Astrocyte (in vitro differentiated cells and primary cell): ENCODE data around the gene HOXB1. TPM values are rescaled to one million over a fixed set of nuclear protein-coding genes. Genes with fewer than 3 reads are reported as not detected.
A peak's percentile ranks its signal among the peaks of the same experiment; 100 is the strongest.

Source experiments
- DNase-seq: peaks from one replicate; pipeline ENCODE4 v3.0.0-alpha.2; 2010; ENCODE audit warnings: low read depth
- FAIRE-seq: peaks from 2 replicates; lab custom pipeline; 2011; peaks lifted over from hg19 to GRCh38; lab: Jason Lieb, UNC
- H2AFZ ChIP-seq: 2 replicates; pipeline ENCODE4 v1.6.0; 2012; ENCODE audit warnings: low read depth, low read length, inconsistent platforms
- H3K27ac ChIP-seq: 2 replicates; pipeline ENCODE4 v1.5.1; 2011; ENCODE audit warnings: low read depth, low read length, inconsistent platforms
- H3K27me3 ChIP-seq: 2 replicates; pipeline ENCODE4 v1.6.0; 2011; ENCODE audit warnings: low read length, inconsistent platforms; ENCODE audit not compliant: insufficient read depth
- H3K36me3 ChIP-seq: 2 replicates; pipeline ENCODE4 v1.5.1; 2011; ENCODE audit warnings: low read length, inconsistent platforms; ENCODE audit not compliant: insufficient read depth
- H3K4me1 ChIP-seq: 2 replicates; pipeline ENCODE4 v1.5.1; 2011; ENCODE audit warnings: low read length, inconsistent platforms; ENCODE audit not compliant: insufficient read depth
- H3K4me2 ChIP-seq: 2 replicates; pipeline ENCODE4 v1.6.0; 2012; ENCODE audit warnings: low read length, inconsistent platforms
- H3K4me3 ChIP-seq: 2 replicates; pipeline ENCODE4 v1.5.1; 2011; ENCODE audit warnings: low read depth, mild to moderate bottlenecking, low read length, inconsistent platforms; ENCODE audit not compliant: insufficient read depth
- H3K79me2 ChIP-seq: 2 replicates; pipeline ENCODE4 v1.6.0; 2012; ENCODE audit warnings: mild to moderate bottlenecking, low read length, inconsistent platforms; ENCODE audit not compliant: insufficient read depth
- H3K9ac ChIP-seq: 2 replicates; pipeline ENCODE4 v1.6.0; 2012; ENCODE audit warnings: mild to moderate bottlenecking, low read length, inconsistent platforms
- H3K9me3 ChIP-seq: 2 replicates; pipeline ENCODE4 v1.5.1; 2012; ENCODE audit warnings: low read depth, mild to moderate bottlenecking, low read length, inconsistent platforms; ENCODE audit not compliant: insufficient read depth
- H4K20me1 ChIP-seq: 2 replicates; pipeline ENCODE4 v1.6.0; 2012; ENCODE audit warnings: low read length, inconsistent platforms; ENCODE audit not compliant: insufficient read depth
- H3K27ac Mint-ChIP-seq: one replicate; pipeline ENCODE4 v1.8.0; 2021; ENCODE audit warnings: mild to moderate bottlenecking, mixed read lengths; ENCODE audit not compliant: unreplicated experiment
- H3K27me3 Mint-ChIP-seq: one replicate; pipeline ENCODE4 v1.8.0; 2021; ENCODE audit warnings: low read depth, mixed read lengths; ENCODE audit not compliant: unreplicated experiment
- H3K36me3 Mint-ChIP-seq: one replicate; pipeline ENCODE4 v1.8.0; 2021; ENCODE audit warnings: low read depth, mixed read lengths; ENCODE audit not compliant: unreplicated experiment
- H3K4me1 Mint-ChIP-seq: one replicate; pipeline ENCODE4 v1.8.0; 2021; ENCODE audit warnings: low read depth, mixed read lengths; ENCODE audit not compliant: unreplicated experiment
- H3K4me3 Mint-ChIP-seq: one replicate; pipeline ENCODE4 v1.8.0; 2021; ENCODE audit warnings: mild to moderate bottlenecking, moderate library complexity, mixed read lengths; ENCODE audit not compliant: unreplicated experiment
- H3K9me3 Mint-ChIP-seq: one replicate; pipeline ENCODE4 v1.8.0; 2021; ENCODE audit warnings: mild to moderate bottlenecking, mixed read lengths; ENCODE audit not compliant: unreplicated experiment
- CTCF ChIP-seq: IDR thresholded peaks from 2 replicates; pipeline ENCODE4 v1.5.1; 2011; ENCODE audit warnings: low read depth, mild to moderate bottlenecking, inconsistent platforms, low read length, moderate library complexity; ENCODE audit not compliant: insufficient read depth
- EZH2 ChIP-seq: IDR thresholded peaks from 2 replicates; pipeline ENCODE4 v1.6.1; 2012; ENCODE audit warnings: mild to moderate bottlenecking, low read length, inconsistent platforms; ENCODE audit not compliant: insufficient read depth
- total RNA-seq: library from RNA; stranded (reverse); gene quantifications from 2 replicates; pipeline ENCODE4 v1.2.1, GENCODE V29; 2021

The HOXB1 gene
- total RNA-seq, 1 donor from 2014 or later = not detected

- H4K20me1 ChIP-seq = no peaks in the 10 kb centered on the region
- Mint-ChIP-seq H3K4me3 (no peak overlapping the region), H3K27me3 (peaks cover 80% of the 10 kb centered on the region), H3K9me3 (peaks cover 12% of the 10 kb centered on the region), H3K4me1 (peaks cover 2% of the 10 kb centered on the region), H3K27ac (no peak overlapping the region), H3K36me3 (peaks cover 3% of the 10 kb centered on the region)
- no peaks in the 10 kb centered on the region for H3K36me3 ChIP-seq
- peak overlapping the region; percentile 96 for H3K9ac ChIP-seq
- no peak for TF ChIP-seq EZH2
- TF ChIP-seq CTCF = no peak
- H3K27ac ChIP-seq = peak overlapping the region; percentile 95
- H3K4me2 ChIP-seq = peak overlapping the region; percentile 83
- FAIRE-seq (no peak), DNase-seq (peak; percentile 66)
- peaks cover 41% of the 10 kb centered on the region for H3K4me1 ChIP-seq
- no peaks in the 10 kb centered on the region for H3K9me3 ChIP-seq
- peaks cover 55% of the 10 kb centered on the region for H3K27me3 ChIP-seq
- H3K79me2 ChIP-seq = peaks cover 69% of the 10 kb centered on the region
- H3K4me3 ChIP-seq = no peak overlapping the region
- H2AFZ ChIP-seq = no peak overlapping the region
Measured at GRCh38 chr17:48548523-48549280, 17.9 kb upstream of the HOXB1 start.

- Mint-ChIP-seq H3K27me3 (peaks cover 77% of the 10 kb centered on the region), H3K36me3 (peaks cover 3% of the 10 kb centered on the region), H3K27ac (no peak overlapping the region), H3K4me1 (peaks cover 2% of the 10 kb centered on the region), H3K9me3 (peaks cover 10% of the 10 kb centered on the region), H3K4me3 (no peak overlapping the region)
- no peak overlapping the region for H2AFZ ChIP-seq
- no peak for FAIRE-seq
- H3K79me2 ChIP-seq = peaks cover 70% of the 10 kb centered on the region
- peak overlapping the region; percentile 83 for H3K4me2 ChIP-seq
- peak overlapping the region; percentile 95 for H3K27ac ChIP-seq
- H3K27me3 ChIP-seq = peaks cover 48% of the 10 kb centered on the region
- peak; percentile 74 for DNase-seq
- no peak for TF ChIP-seq CTCF
- TF ChIP-seq EZH2 = no peak
- no peaks in the 10 kb centered on the region for H3K36me3 ChIP-seq
- H3K9ac ChIP-seq = peak overlapping the region; percentile 96
- H3K9me3 ChIP-seq = no peaks in the 10 kb centered on the region
- no peaks in the 10 kb centered on the region for H4K20me1 ChIP-seq
- peak overlapping the region; percentile 9 for H3K4me3 ChIP-seq
- H3K4me1 ChIP-seq = peaks cover 38% of the 10 kb centered on the region
Measured at GRCh38 chr17:48547808-48548522, 17.2 kb upstream of the HOXB1 start.
